Smooth muscle cell (in vitro differentiated cells): ENCODE measurements around the gene MXD4. TPM values are rescaled to one million over a fixed set of nuclear protein-coding genes. Genes with fewer than 3 reads are reported as not detected.
"Not testable (repeated sequence)": the region's sequence is repeated elsewhere in the genome, so short reads cannot be mapped to it uniquely, and the experiment has no call there.

Experiments
- DNase-seq: peaks from one replicate; lab custom pipeline; 2025; ENCODE audit not compliant: unreplicated experiment; lab: John Stamatoyannopoulos, UW
- H2AFZ ChIP-seq: fragments of 200-600 bp; sonication (generic); 2 replicates; pipeline ENCODE4 v1.6.0; 2016; ENCODE audit warnings: antibody characterized with exemption, low read depth, mild to moderate bottlenecking
- H3F3A ChIP-seq: fragments of 200-600 bp; sonication (generic); 2 replicates; pipeline ENCODE4 v1.6.0; 2017; ENCODE audit warnings: antibody characterized with exemption, low read depth
- H3K27ac ChIP-seq: fragments of 200-600 bp; sonication (generic); 2 replicates; pipeline ENCODE4 v1.5.1; 2016; ENCODE audit warnings: low read depth, mild to moderate bottlenecking
- H3K27me3 ChIP-seq: fragments of 200-600 bp; sonication (generic); 2 replicates; pipeline ENCODE4 v1.6.1; 2016; ENCODE audit warnings: low read depth, mild to moderate bottlenecking
- H3K36me3 ChIP-seq: fragments of 200-600 bp; sonication (generic); 2 replicates; pipeline ENCODE4 v1.5.1; 2016; ENCODE audit warnings: low read depth
- H3K4me1 ChIP-seq: fragments of 200-600 bp; sonication (generic); 2 replicates; pipeline ENCODE4 v1.5.1; 2016; ENCODE audit warnings: low read depth
- H3K4me2 ChIP-seq: fragments of 200-600 bp; sonication (generic); 2 replicates; pipeline ENCODE4 v1.6.0; 2016; ENCODE audit warnings: mild to moderate bottlenecking
- H3K4me3 ChIP-seq: fragments of 200-600 bp; sonication (generic); 2 replicates; pipeline ENCODE4 v1.5.1; 2016; ENCODE audit warnings: mild to moderate bottlenecking
- H3K79me2 ChIP-seq: fragments of 200-600 bp; sonication (generic); 2 replicates; pipeline ENCODE4 v1.6.0; 2016; ENCODE audit warnings: low read depth, mild to moderate bottlenecking
- H3K9ac ChIP-seq: fragments of 200-600 bp; sonication (generic); 2 replicates; pipeline ENCODE4 v1.6.0; 2016; ENCODE audit warnings: low read depth
- H3K9me3 ChIP-seq: fragments of 200-600 bp; sonication (generic); replicated peaks from 2 replicates; pipeline ENCODE4 v1.5.1; 2016; ENCODE audit warnings: low read depth
- H4K20me1 ChIP-seq: fragments of 200-600 bp; sonication (generic); 2 replicates; pipeline ENCODE4 v1.6.0; 2016; ENCODE audit warnings: low read depth
- CTCF ChIP-seq: fragments of 200-600 bp; sonication (generic); IDR thresholded peaks from 2 replicates; pipeline ENCODE4 v1.5.1; 2017; ENCODE audit warnings: borderline replicate concordance, mild to moderate bottlenecking, antibody characterized with exemption; ENCODE audit not compliant: insufficient read depth, poor library complexity, severe bottlenecking
- WGBS: methylation state at CpG from one replicate; pipeline ENCODE4 v1.1.7; 2016; ENCODE audit warnings: low lambda C conversion rate; 5-methylcytosine and 5-hydroxymethylcytosine counted together
- polyA plus RNA-seq: library from polyadenylated mRNA; unstranded; fragments of >200 nt; fragmentation: Nextera tagmentation; extraction: Ambion mirVana; gene quantifications from 2 replicates; pipeline ENCODE4 v1.2.1, GENCODE V29; 2016
- total RNA-seq: library from RNA; depleted of rRNA; stranded (reverse); fragments of >200 nt; gene quantifications from 2 replicates; pipeline ENCODE4 v1.2.3, GENCODE V29; 2014

MXD4 gene
- total and polyA plus RNA-seq, 2 experiments from 2014 or later: 26.8 to 81.8 TPM

- Histone ChIP-seq H3K4me1 (no peaks in the 10 kb centered on the region), H4K20me1 (no peaks in the 10 kb centered on the region), H3K9ac (no peak overlapping the region), H3K79me2 (no peaks in the 10 kb centered on the region), H3K4me2 (no peak overlapping the region), H2AFZ (no peak overlapping the region), H3K9me3 (no peaks in the 10 kb centered on the region), H3F3A (no peaks in the 10 kb centered on the region), H3K27ac (no peak overlapping the region), H3K27me3 (no peaks in the 10 kb centered on the region), H3K36me3 (no peaks in the 10 kb centered on the region), H3K4me3 (no peak overlapping the region)
- WGBS: 93% methylated on average over 9 of the region's 9 CpGs
- no peak for TF ChIP-seq CTCF
- DNase-seq: no peak
Observed at GRCh38 chr4:2277956-2278355, 16.0 kb upstream of the MXD4 start.

GRCh38 chr4:2276581-2277325 is 14.8 kb upstream of the MXD4 start:
- no peaks in the 10 kb centered on the region for H3K79me2 ChIP-seq
- H3K27ac ChIP-seq: no peak overlapping the region
- H3K27me3 ChIP-seq: no peaks in the 10 kb centered on the region
- H3K4me1 ChIP-seq: no peaks in the 10 kb centered on the region
- 96% methylated on average over 30 of the region's 30 CpGs for WGBS
- no peak for DNase-seq
- no peaks in the 10 kb centered on the region for H3K36me3 ChIP-seq
- no peaks in the 10 kb centered on the region for H3F3A ChIP-seq
- H4K20me1 ChIP-seq: no peaks in the 10 kb centered on the region
- no peak overlapping the region for H3K4me2 ChIP-seq
- H3K9me3 ChIP-seq: no peaks in the 10 kb centered on the region
- no peak overlapping the region for H3K9ac ChIP-seq
- no peak overlapping the region for H3K4me3 ChIP-seq
- TF ChIP-seq CTCF: no peak
- no peak overlapping the region for H2AFZ ChIP-seq

- Histone ChIP-seq H3F3A (no peaks in the 10 kb centered on the region), H3K27me3 (no peaks in the 10 kb centered on the region), H3K4me3 (no peak overlapping the region), H3K9ac (no peak overlapping the region), H2AFZ (no peak overlapping the region), H3K9me3 (no peaks in the 10 kb centered on the region), H3K79me2 (no peaks in the 10 kb centered on the region), H3K4me1 (no peaks in the 10 kb centered on the region), H3K4me2 (no peak overlapping the region), H4K20me1 (no peaks in the 10 kb centered on the region), H3K36me3 (no peaks in the 10 kb centered on the region), H3K27ac (no peak overlapping the region)
- 93% methylated on average over 44 of the region's 44 CpGs for WGBS
- DNase-seq: no peak
- no peak for TF ChIP-seq CTCF
Observed at GRCh38 chr4:2275546-2276251, 13.8 kb upstream of the MXD4 start.

GRCh38 chr4:2275044-2275397 is 13.1 kb upstream of the MXD4 start:
- 93% methylated on average over 10 of the region's 10 CpGs for WGBS
- H3F3A ChIP-seq, H4K20me1 ChIP-seq, H3K4me1 ChIP-seq, H3K79me2 ChIP-seq, H3K4me3 ChIP-seq, H3K9ac ChIP-seq, H3K4me2 ChIP-seq, H3K36me3 ChIP-seq, H3K27ac ChIP-seq, DNase-seq, H2AFZ ChIP-seq, H3K27me3 ChIP-seq, H3K9me3 ChIP-seq: not testable (repeated sequence)
